ENCODE results near the gene IQCF6.
"Not testable (repeated sequence)": the region's sequence is repeated elsewhere in the genome, so short reads cannot be mapped to it uniquely, and the experiment has no call there.

The IQCF6 gene

DNA sequence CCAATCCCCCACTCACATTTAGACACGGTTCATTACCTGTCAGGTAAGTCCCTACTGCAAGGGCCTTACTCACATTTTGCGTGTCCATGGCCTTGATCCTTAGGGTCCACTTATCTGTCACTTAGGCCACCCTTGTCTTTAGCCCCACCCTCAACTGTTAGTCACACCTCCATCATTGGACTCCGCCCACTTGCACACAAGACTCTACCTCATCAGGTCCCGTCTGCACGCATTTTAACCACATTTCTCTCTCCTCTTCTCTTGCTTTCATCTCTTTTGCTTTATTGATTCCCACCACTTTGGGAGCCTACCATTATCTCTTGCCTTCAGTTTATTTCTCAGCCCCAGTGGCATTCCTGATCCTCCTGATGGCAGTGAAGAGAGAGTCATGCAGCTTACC lies at the start of gene IQCF6:
Gene IQCF6 (minus strand): TSS at position 101 of the 400 bp plus-strand sequence. CDS start 13 bp downstream, at position 88.
- DNase-seq (ENCODE audit: extremely low read depth in 1 of 2, low read depth in 1 of 2) = no peak

DNA sequence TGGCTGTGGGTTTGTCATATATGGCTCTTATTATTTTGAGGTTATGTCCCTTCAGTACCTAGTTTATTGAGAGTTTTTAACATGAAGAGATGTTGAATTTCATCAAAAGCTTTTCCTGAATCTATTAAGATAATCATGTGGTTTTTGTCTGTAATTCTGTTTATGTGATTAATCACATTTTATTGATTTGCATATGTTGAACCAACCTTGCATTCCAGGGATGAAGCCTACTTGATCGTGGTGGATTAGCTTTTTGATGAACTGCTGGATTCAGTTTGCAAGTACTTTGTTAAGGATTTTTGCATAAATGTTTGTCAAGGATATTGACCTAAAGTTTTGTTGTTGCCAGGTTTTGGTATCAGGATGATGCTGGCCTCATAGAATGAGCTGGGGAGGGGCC lies 49.3 kb upstream of the IQCF6 start:
- no peak for DNase-seq (ENCODE audit: extremely low read depth in 1 of 2, low read depth in 1 of 2)

DNA sequence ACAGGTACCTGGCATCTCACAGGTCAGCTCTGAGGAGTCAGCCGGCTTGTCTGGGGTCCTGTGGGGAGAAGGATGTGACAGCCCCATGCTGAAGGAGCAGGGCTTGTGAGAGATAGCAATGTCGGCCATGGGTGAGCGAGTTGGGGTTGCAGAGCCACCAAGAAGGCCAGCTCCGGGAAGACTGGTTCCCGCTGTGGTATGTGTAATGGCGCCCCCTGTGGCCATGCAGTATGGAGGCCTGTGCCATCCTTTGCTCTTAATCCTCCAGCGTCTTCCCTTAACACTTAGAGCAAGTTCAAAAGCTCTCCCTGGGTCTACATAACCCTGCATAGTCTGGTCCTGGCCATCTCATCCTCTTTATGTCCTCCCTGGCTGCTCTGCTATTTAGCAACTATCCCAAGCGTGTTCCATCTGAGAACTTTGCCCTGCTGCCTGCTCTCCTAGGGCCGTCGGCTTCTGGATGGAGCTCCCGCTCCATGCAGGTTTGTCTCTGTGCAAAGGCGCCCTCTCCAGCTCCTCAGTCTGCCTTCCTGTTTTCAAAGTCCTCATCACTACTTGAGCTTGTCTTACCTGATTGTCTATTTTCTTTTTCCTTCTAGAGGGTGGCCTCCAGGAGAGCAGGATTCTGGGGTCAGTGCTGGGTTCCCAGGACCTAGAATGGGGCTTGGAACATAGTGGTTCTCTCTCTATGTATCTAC lies 40.8 kb upstream of the IQCF6 start:
- no peak for DNase-seq (ENCODE audit: extremely low read depth in 1 of 2, low read depth in 1 of 2)

DNA sequence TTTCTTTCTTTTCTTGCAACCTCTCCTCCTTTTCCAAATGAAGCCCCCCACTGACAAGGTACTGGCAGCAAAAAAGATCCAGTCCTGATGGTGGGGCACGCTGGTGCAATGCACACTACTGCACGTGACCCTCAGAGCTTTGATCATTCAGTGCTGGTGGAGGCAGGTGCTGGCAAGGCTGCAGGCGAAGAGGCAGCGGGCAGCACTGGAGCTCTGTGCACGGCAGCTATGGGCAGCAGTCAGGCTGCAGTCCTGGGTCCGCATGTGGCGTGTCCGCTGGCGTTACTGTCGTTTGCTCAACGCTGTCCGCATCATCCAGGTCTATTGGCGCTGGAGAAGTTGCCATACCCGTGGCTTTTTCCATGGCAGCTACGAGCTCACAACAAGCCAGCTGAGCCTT lies 40.1 kb upstream of the IQCF6 start:
- no peak for DNase-seq (ENCODE audit: extremely low read depth in 1 of 2, low read depth in 1 of 2)

DNA sequence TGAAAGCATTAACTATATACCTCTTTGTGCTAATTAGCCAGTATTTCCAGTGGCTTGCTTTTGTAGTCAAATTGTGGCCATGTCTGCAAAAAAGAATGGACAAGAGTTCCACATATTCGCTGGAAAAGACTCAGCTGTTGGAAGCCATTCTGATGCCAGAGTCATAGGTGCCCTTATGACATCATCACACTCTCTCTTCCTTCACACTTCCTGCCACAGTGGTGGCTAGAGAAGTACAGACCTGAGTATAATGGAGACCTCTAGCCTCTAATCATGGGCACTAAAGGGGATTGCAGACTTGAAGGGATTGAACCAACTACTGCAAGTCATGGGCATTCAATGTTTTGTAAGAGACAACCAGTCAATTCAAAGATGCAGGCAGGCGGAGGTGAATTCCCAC lies 38.3 kb upstream of the IQCF6 start:
- DNase-seq (ENCODE audit: extremely low read depth in 1 of 2, low read depth in 1 of 2) = no peak

DNA sequence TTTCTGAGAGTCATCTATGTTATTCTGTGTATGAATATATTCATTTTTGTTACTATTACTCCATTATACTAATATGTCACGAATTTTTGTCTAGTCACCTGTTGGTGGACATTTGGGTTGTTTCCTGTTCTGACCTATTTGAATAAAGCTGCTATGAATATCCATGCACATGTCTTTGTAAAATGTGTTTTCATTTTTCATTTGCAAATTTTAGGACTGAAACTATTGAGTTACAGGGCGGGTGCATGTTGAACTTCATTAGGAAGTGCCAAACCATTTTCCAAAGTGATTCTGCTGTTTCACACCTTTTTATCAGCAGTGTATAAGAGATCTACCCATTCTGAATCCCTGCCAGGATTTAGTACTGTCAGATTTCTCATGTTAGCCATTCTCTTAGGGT lies 37.7 kb upstream of the IQCF6 start:
- DNase-seq (ENCODE audit: extremely low read depth in 1 of 2, low read depth in 1 of 2) = no peak

DNA sequence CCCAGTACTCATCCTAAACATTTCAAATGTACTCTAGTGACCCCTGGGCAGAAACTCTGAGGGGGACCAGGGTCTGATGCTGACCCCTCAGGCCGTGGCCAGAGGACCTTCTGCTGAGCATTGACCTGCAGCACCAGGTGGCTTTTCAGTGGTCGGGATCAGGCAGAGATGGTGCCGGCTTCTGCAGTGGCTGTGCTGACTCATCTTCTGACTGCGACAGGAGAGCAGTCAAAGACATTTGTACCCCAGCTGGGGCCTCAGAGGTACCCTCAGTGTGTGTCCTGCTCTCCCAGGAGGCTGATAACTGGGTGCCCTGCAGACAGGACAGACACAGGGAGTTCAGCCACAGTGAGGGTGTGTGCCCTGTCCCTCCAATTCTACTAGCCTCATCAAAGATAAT lies 36.6 kb upstream of the IQCF6 start:
- no peak for DNase-seq (ENCODE audit: extremely low read depth in 1 of 2, low read depth in 1 of 2)

DNA sequence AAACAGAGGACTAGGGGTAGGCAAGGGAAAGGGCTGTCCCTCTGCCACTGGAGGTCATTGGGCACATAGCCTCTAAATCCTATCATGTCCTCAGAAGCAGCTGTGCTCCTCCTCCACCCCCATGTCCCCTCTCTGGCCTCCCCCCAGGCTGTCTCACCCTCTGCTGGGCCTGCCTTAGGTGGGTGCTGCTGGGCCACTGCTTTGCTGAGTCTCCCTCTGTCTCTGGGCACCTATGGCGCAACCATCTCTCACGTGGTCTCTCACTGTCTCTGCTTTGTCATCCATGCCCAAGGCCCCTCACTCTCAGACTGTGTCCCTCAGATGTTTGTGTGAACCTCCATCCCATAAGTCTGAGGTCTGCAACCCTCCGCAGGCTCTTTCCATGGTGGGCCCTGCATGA lies 35.0 kb upstream of the IQCF6 start:
- no peak for DNase-seq (ENCODE audit: extremely low read depth in 1 of 2, low read depth in 1 of 2)

DNA sequence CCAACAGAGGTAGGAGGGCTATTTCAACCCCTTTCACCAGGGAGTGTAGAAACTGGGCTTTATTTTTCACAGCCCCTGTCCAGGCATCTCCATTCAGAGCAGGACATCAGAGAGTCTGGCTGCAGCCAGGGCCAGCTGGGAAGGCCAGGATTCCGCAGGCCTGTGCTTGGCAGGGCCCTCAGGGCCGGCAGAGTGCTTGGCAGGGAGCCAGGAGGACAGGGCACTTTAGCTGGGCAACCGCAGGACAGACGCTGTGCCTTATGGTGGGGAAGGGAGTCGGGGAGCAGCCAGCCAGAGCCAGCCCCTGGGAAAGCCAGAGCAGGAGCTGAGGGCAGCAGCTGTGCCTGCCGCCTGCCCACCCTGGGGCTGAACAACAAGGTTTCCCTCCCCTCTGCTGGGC lies 34.5 kb upstream of the IQCF6 start:
- no peak for DNase-seq (ENCODE audit: extremely low read depth in 1 of 2, low read depth in 1 of 2)

DNA sequence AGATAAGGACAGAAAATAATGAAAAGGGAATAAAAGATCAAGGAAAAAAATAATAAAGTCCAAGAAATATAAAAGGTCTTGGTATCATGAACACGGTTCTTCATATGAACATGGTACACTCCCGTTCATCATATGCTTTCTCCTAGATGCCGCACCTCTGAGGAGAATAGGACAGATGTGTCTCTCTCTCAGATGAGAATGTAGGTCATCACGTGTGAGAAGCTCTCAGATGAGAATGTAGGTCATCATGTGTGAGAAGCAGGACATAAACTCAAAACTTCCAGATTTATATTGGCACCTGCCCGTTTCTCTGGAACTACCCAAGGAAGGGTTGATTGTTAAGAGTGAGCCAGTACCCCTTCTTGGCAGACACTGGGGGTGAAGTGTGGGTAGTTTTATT lies 29.9 kb upstream of the IQCF6 start:
- no peak for DNase-seq (ENCODE audit: extremely low read depth in 1 of 2, low read depth in 1 of 2)

DNA sequence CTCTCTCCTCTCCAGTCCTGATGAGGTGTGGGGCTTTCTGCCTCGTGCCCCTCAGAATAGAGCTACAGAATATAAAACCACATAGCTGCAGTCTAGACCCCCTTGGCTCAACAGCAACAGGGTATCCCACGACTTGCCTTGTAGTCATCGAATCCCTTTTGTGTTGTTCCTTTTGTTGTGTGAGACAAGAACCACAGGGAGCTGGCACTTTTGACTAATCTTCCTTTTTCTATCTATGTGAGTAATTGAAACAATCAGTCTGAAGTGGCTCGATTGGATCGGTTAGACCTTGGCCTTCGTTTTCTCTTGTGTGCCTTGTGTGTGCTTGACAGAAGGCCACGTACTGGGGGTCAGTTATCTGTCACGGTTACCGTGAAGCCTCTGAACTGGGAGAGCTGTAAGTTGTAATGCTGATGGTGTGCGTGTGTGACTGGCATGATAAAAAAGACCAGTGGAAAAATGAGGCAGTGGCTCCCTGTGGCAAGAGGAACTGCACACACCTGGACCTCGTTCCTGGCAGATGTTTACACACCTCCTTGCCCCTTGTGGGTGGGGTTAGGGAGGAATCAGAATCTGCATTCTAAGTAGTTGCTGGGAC lies 23.2 kb upstream of the IQCF6 start:
- DNase-seq (ENCODE audit: extremely low read depth in 1 of 2, low read depth in 1 of 2) = no peak

DNA sequence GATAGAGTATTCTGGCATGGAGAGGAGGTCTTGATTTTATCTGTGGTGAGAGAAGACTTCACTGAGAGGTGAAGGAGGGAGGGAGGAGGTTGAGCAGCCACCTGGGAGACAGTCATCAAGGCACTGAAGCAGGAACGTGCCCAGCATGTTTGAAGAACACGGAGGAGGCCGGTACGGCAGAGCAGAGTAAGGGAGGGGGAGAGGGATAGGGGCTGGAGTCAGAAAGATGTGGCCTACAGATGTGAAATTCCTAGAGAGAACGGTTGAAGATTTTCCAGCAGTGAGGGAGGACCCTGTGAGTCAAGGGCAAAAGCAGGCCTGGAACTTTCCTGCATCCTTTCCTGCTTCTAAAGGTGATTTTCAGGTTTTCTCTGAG lies 21.7 kb upstream of the IQCF6 start:
- DNase-seq (ENCODE audit: extremely low read depth in 1 of 2, low read depth in 1 of 2) = no peak

DNA sequence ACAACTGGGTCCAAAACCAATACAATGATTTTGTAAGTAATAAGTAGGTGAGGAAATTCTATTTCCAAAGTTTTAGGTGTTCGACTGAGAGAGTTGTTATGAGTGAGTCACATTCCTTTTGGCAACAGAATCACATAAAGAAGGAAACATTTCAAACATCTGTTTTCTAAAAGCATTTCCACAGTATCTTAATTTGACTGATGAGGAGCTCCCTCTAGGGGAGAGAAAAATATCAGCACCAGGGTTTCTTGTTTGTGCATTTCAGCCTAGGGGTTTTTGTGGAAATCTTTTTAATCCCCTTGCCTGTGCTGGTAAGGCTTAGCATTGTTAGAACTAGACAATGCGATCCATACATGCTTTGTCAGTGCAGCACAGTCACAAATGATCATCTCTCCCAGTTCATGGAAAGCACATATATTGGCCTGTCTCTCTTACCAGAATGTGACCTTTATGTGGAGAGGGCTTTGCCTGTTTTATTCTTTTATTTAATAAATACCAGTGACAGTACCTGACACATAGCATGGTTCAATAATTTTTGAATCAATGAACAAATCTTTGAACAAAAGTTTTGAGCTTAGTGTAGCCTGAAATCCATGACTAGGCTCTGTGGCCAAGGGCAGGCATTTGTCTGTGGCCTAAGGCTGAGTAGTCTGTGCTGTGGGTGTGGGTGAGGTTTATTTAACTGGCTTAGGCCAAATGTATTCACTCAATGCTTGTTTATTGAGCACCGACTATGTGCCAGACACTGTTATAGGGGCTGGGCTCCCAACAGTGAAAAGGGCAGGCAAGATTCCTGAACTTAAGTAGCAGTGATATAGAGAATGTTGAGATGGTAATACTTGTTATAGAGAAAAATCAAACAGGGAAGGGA lies 21.1 kb upstream of the IQCF6 start:
- DNase-seq (ENCODE audit: extremely low read depth in 1 of 2, low read depth in 1 of 2) = no peak

DNA sequence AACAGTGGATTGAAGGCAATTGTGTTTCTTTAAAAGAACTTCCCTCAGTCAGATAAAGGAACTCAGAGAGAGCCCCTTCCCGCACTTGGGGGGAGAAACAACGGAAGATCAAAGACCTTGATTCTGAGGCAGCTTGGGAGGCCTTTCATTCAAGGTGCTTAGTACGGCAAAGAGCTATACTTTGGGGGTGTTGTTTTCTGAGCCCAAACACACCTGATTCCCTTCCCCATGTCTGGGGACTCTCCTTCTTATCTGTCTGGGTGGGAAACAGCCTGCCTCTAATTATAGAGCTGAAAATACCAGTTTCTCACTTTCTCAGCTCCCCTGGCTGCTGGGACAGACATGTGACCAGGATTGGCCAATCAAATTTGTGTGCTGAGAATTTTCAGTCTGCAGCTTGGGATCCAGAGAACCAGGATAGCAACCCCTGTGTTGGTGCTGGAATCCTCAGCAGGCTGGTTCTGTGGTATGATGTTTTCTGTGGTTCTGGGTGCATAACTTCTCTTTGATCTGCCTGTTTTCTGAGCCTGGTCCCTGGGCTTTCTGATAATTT lies 19.4 kb upstream of the IQCF6 start:
- DNase-seq (ENCODE audit: extremely low read depth in 1 of 2, low read depth in 1 of 2) = no peak

DNA sequence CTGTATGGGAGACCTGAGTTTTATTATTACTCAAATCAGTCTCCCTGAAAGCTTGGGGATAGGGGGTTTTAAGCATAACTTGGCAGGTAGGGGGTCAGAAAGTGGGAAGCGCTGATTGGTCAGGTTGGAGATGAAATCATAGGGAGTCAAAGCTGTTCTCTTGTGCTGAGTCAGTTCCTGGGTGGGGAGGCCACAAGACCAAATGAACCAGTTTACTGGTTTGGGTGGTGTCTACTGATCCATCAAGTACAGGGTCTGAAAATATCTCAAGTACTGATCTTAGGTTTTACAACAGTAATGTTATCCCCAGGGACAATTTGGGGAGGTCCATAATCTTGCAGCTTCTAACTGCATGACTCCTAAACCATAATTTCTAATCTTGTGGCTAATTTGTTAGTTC lies 17.8 kb upstream of the IQCF6 start:
- no peak for DNase-seq (ENCODE audit: extremely low read depth in 1 of 2, low read depth in 1 of 2)

DNA sequence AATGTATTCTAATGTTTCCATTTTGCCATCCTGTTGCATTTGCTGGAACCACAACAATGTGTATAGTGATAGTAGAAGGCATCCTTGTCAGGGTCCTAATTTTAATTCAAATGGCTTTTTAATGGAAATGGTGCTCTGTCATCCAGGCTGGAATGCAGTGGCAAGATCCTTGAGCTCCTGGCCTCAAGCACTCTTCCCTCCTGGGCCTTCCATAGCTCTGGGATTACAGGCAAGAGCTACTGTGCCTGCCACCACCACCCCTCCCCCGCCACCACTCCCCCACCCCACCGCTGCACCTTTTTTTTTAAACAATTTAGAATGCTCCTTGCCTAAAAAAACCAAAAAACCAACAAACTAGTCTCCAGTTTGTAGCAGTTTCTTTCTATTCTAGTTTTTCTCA lies 15.2 kb upstream of the IQCF6 start:
- DNase-seq (ENCODE audit: extremely low read depth in 1 of 2, low read depth in 1 of 2) = no peak

DNA sequence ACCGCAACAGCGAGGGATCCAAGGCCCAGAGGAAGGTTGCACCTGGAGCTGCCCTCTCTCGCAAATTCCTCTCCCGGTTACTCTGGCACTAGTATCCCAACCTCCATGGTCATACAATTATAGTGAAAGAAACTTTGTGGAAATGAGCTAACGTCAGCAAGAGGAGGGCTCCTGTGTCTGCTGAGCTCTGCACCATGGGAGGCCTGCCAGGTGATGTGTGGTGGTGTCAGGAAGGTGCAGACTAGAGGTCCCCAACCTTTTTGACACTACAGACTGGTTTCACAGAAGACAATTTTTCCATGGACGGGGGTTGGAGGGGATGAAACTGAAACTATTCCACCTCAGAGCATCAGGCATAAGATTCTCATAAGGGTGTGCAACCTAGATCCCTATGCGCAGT lies 13.2 kb upstream of the IQCF6 start:
- no peak for DNase-seq (ENCODE audit: extremely low read depth in 1 of 2, low read depth in 1 of 2)

DNA sequence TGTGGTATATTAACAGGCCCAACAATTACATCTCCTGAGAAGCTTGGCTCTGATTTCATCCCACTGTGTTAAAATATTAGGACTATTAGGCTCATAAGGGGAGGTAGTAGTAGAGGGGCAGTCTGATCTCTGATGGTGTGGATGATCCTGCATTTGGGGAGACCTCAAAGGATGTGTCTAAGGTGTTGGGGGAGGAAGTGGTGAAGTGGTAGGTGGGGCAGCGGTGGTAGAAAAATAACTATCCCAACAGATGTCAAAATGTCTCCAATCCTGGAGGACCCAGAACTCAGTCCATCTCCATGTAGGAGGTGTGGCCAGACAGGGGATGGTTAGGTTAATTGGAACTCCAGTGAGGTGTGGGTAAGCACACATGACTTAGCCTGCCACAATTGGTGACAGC lies 10.4 kb upstream of the IQCF6 start:
- DNase-seq (ENCODE audit: extremely low read depth in 1 of 2, low read depth in 1 of 2) = no peak

DNA sequence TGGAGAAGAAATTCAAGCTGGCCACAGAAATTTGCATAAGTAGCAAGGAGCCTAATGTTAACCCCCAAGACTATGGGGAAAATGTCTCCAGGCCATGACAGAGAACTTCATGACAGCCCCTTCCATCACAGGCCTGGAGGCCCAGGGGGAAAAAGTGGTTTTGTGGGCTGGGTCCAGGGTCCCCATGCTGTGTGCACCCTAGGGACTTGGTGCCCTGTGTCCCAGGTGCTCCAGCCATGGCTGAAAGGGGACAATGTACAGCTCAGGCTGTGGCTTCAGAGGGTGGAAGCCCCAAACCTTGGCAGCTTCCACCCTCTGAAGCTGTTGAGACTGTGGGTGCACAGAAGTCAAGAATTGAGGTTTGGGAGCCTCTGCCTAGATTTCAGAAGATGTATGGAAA lies 8.5 kb upstream of the IQCF6 start:
- not testable (repeated sequence) for DNase-seq (ENCODE audit: extremely low read depth in 1 of 2, low read depth in 1 of 2)

DNA sequence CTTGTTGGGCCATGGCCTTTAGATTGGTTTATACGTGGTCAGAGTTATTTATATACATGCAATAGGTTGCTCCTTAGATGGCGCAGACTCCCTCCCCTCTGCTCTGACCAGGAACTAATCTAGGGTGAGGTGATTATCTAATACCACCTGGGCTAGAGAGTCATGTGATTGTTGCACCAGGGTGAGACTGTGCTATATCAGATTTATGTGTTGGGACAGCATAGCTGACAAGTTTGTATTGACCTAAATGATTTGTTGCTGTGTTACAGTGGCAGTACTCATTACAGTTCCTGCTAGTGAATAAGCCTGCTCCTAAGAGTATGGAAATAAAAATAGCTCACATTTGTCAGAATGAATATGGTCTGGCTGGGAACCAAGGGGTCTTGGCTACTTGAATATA lies 7.2 kb upstream of the IQCF6 start:
- DNase-seq (ENCODE audit: extremely low read depth in 1 of 2, low read depth in 1 of 2) = no peak

DNA sequence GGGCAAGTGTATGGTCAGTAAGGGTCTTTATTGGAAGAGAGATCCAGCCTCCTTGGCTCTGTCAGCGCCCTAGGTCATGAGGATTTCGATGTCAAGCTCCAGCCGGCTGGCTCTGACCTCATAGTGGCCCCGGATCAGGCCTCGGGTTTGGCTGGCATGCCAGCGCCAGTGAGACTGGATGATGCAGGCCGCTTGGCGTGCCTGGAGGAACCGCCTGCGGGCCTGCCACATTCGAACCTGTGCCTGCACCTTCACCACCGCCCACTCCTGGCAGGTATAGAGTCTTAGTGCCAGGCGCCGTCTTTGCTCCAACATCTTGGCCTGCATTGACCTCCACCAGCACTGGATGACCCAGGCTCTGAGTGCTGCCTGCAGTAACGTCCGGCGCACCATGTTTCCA lies 483 bp downstream of the IQCF6 start:
- DNase-seq (ENCODE audit: extremely low read depth in 1 of 2, low read depth in 1 of 2) = no peak

DNA sequence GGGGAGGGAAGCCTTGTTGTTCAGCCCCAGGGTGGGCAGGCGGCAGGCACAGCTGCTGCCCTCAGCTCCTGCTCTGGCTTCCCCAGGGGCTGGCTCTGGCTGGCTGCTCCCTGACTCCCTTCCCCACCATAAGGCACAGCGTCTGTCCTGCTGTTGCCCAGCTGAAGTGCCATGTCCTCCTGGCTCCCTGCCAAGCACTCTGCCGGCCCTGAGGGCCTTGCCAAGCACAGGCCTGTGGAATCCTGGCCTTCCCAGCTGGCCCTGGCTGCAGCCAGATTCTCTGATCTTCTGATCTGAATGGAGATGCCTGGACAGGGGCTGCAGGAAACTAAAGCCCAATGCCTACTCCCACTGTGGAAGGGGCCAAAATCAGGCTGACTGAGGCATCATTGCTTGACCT lies 1.1 kb downstream of the IQCF6 start:
- no peak for DNase-seq (ENCODE audit: extremely low read depth in 1 of 2, low read depth in 1 of 2)
